ENCODE results near the gene AADACL3.

- TF ChIP-seq POLR2AphosphoS5 (IDR thresholded peaks at IDR 0.05) (no peak), POLR2A (IDR thresholded peaks at IDR 0.05) (no peak), EP300 (IDR thresholded peaks at IDR 0.05) (no peak)
- TF ChIP-seq, protein P1, sequence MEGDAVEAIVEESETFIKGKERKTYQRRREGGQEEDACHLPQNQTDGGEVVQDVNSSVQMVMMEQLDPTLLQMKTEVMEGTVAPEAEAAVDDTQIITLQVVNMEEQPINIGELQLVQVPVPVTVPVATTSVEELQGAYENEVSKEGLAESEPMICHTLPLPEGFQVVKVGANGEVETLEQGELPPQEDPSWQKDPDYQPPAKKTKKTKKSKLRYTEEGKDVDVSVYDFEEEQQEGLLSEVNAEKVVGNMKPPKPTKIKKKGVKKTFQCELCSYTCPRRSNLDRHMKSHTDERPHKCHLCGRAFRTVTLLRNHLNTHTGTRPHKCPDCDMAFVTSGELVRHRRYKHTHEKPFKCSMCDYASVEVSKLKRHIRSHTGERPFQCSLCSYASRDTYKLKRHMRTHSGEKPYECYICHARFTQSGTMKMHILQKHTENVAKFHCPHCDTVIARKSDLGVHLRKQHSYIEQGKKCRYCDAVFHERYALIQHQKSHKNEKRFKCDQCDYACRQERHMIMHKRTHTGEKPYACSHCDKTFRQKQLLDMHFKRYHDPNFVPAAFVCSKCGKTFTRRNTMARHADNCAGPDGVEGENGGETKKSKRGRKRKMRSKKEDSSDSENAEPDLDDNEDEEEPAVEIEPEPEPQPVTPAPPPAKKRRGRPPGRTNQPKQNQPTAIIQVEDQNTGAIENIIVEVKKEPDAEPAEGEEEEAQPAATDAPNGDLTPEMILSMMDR (IDR thresholded peaks at IDR 0.05): no peak
These were observed 6.7 kb downstream of the AADACL3 start for GRCh38 chr1:12722626-12723025.
